Activated CD4-positive, alpha-beta T cell treated with anti-CD3 and anti-CD28 coated beads, Interleukin-2, amount 50 U/mL, for 4 hours (primary cell): Measurements from ENCODE around the gene STRN3.
"Not testable (repeated sequence)": the region's sequence is repeated elsewhere in the genome, so short reads cannot be mapped to it uniquely, and the experiment has no call there.

Experiments
- DNase-seq, 2 experiments: peaks; one replicate each; pipeline ENCODE4 v3.0.0-alpha.2; 2020

Gene STRN3

DNA sequence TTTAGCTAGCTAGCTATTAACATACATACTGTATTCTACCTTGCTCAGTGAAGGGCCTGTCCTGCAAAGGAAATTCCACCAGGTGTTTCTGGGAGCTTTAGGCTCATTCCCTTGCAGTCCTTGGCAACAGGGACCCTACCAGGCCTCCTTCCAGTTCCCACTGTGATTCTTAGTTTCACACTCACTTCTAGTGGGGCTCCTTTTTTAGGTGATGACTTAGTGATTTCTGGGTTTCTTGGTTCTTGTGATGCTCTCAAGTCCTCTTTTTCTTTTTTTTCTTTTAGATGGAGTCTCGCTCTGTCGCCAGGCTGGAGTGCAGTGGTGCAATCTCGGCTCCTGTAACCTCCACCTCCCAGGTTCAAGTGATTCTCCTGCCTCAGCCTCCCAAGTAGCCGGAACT lies 10.4 kb upstream of the STRN3 start:
- DNase-seq: no peak

DNA sequence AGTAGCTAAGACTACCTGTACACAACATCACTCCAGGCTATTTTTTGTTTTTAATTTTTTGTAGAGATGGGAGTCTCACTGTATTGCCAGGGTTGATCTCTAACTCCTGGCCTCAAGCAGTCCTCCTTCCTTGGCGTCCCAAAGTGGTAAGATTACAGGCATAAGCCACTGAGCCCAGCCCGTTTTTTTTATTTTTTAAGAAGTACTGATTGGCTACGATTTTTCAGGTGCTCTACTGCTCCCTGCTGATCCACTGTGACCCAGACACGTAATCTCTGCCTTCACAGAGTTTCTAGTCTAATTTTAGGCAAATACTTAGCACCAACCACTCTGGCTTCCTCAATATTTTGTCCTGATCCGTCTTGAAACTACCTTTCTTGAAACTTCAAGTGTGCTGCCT lies 4.3 kb upstream of the STRN3 start:
- no peak for DNase-seq

DNA sequence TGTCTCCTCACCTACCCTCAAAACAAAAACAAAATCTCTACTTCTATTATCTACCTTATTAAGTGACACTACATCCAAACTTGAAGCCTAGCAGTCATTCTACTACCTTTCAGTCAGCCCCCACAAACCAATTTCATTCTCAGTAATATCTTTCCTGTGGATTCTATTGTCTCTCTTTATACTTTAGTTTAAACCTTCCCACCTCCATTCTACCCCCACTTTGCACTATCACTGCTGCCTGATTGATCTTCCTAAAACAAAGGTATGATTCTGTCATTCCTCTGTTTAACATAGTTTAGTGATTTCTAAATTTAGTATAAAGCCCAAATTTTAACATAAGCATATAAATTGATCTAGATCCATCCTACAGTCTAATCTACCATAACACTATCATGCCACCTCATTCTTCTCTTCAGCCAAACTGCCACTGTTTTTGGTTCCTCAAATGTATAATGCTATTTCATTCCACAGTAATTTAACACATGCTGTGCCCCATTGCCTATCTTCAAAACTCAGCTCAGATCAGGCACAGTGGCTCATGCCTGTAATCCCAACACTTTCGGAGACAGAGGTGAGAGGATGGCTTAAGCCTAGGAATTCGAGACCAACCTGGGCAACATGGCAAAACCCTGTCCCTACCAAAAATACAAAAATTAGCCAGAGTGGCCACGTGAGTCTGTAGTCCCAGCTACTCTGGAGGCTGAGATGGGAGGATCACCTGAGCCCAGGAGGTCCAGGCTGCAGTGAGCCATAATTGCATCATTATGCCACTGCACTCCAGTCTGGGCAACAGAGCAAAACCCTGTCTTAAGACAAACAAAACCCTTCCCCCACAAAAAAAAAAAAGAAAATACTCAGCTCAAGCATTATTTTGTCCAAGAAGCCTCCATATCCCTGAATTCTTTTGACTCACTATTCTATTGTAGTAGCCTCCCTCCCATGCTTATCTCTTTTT lies 3.1 kb upstream of the STRN3 start:
- DNase-seq: no peak

DNA sequence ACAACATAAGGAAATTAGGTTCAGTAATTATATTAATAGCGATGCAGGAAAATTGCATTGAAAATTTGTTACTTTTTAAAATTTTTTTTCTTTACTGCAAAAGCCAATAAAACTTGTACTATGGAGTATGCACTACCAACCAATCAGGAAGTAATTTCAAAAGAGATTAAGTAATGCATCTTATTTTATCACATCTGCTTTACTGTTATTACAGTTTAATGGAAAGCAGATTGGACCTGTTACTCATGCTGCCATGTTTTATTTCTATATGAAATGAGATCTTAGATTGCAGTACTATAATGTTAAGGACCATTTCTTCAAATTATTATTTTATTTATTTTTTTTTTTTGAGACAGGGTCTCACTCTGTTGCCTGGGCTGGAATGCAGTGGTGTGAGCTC lies 1.7 kb upstream of the STRN3 start:
- no peak for DNase-seq

DNA sequence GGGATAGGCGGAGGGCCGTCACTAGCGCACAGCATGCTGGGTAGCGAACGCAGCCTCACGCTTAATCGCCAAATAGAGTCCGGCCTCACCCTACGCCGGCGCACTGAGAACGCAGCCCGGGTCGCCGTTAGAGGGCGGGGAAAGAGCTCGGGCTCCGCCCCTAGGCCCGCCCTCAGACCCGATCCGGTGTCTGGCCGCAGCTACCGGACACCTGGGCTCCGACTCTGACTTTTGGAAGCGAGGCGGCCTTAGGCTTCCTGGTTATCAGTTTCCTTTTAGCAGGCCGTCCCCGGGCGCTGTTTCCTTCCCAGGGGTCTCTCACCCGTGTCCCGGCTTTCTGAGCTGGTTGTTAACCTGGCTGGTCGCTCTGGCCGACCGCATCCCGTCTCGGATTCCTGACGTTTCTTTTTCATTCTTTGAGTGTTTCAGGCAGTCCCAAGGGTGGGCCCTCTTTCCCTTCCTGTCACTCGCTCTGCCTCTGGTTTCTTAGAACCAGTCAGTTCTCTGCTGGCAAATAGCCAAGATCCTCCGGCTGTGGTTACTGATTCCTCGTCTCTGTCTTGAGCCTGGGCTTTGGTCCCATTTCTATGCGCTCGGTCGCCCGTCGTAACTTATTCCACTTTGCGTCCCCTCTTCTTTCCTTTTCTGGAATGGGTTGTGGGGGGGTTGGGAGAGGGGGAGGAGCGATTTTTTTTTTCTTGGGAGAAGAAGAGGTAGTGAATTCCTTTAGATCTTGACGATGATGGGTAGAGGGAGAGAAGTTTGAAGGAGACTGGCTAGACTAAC lies 464 bp upstream of the STRN3 start:
- DNase-seq: peak; percentile 86 to 87

DNA sequence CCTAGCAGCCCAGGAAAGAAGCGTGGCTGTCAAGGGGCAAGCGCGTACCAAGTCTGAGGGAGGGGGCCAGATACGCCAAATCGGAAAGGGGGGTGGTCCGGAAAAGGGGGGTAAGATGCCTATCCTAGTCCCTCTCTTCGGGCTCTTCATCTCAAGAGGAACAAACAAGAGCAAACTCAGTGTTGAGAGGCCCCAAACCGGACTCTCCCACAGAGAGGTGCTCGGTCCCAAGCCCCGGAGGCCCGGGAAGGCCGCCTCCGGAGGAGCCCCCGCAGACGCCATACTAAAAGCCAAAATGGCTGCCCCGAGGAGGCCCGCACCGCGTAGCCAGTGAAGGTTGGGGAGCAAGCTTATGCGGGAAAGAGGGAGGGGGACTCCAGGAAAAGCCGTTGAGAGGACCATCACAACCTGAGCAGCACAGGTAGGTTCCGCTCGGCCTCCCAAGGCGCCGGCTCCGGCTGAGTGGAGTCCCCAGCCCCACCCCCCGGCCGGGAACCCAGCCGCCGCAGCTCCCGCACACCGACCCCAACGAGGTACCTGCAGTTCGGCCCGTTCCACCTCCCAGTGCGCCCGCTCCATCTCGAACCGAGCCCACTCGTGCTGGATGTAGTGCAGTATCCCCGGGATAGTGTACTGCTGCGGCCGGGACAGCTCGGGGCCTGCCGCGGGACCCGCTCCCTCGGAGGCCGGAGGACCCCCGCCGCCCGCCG lies 657 bp downstream of the STRN3 start, which contains the start of gene AP4S1:
TSS of gene AP4S1 (plus strand) at position 283 of the 710 bp plus-strand sequence. CDS start 40,548 bp downstream, outside the sequence.
- DNase-seq: peak; percentile 28 to 29

DNA sequence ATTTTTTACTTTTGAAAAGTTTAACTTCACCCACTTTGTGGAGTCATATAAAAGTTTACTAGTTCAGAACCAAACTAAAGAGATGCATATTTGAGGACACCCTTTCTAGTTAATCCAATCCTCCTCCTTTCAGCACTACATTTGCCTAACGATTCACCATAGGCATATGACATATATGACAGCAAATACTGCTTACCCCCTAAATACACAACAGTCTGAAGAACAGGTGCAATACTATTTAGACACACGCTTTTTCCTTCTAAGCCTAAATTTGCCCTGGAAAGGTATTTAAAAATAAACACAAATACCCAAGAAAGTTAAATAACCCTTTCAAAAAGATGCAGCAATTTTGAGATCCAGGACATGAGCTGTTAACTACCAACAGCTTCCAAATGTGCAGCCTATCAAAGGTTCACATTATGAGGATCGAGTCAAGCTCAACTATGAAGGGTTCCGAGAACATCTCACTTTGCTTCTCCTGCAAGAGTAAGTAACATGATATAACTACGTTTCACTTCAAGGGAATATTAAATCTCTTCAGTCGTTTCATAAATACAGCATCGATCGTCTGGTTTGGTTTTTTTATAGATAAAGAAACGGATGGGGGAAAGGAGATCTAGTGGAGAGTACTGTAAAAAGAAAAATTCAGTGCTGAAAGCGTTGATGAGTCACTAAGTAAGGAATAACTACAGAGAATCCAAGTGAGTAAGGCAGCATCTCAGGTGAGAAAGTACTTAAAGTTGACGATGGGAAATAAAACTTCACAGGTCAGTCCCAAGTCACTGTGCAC lies 1.4 kb downstream of the STRN3 start:
- no peak for DNase-seq

DNA sequence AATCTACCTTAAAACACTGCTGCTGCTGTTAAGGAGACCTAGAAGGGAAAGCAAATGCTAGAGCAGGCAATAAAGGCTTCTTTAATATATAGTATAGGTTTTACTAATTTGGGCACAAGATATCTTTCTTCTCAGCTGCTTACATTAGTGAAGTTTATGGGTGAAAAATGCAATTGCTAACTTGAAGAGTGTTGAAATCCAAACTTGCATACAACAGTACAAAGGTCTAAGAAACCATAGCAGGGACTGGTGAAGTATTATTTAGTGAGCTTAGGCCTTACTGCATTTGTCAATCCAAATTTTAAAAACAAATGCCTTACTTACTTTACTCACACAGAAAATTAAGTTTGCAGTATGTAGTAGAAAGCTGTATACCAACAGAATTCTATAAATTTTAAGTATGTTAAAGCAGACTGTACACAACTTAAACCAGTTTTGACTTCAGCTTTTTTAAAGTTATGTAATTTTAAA lies 2.1 kb downstream of the STRN3 start:
- no peak for DNase-seq

DNA sequence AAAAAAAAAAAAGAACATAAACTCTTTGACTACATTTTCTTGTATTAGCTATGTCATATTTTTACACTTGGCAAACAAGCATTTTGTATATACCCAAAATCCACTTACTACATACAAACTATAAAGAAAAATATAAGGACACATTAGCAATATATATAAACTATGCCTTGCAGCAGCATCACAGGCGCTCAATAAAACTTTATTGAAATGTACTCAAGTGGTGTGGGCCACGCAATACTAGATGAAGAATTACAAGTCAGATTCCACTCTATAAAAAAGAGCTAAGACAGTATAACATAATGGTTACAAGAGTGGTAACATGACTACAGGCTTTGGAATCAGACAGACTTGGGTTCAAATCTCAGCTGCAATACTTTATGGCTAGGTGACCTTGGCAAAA lies 3.8 kb downstream of the STRN3 start:
- no peak for DNase-seq

DNA sequence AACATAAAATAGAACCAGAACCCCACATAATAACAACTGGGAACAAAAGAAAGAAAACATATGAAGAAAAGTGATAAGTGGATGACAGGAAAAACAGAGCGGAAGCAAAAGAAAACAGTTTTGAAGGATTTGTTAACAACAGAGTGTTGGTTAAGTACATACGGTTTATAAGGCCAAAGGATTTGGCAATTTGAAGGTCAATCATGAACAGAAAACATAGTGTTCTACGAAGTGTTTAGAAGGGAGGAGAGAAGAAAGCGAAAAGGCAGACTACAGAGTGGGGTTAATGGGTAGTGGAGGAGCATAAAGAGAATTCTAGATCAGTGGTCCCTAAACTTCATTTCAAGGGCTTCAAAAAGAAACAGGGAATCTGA lies 4.6 kb downstream of the STRN3 start:
- no peak for DNase-seq

DNA sequence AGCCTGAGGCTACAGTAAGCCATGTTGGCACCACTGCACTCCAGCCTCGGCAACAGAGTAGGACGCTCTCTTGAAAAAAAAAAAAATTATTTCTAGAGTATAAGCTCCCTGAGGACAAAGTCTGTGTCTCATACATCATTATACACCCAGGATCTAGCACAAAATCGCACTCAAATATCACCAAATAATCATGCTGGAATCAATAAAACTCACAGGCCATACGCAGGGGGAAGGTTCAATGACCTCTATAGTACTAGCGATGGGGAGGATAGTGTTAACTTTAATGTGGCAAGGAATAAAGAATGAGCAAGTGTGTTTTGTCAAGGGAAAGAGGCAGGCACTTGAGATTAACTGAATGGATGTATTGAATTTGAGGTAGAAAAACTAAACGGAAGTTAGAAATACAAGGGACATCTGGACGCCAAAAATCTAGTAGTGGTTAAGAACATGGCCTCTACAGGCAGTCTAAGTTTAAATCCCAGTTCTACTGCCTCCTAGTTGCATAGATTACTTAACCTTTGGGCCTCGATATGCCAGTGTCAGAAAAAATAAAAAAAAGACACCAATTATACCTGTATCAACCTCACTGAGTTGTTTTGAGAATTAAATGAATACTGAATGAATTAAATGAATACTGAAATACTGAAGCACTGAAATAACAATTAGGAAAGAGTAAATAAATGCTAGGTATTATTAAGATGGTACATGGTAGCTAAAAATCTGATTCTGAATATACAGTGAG lies 5.2 kb downstream of the STRN3 start:
- no peak for DNase-seq

DNA sequence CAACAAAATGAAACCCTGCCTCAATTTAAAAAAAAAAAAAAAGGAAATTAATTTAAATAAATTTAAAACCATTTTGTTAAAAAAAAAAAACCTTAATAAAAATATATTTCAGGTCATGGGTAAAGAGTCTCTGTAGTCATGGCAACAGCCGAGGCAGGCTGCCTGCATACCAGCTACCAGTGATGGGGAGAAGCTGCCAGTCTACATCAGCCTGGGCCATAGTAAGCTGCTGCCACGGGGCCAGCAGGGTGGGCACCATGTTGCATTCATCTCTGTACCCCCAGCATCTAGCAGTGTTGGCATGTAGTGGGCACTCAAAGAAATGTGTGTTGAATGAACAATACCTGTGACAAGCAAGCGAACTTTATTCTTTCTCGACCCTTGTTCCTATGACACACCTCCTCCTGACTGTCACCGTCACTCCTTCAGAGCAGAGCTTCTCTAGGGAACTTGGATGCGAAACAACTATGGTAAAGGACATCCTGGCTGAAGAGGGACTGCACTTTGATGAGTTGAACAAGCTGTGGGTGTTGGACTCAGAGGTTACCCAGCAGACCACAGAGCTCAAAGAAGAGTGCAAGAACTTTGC lies 8.0 kb downstream of the STRN3 start:
- no peak for DNase-seq

DNA sequence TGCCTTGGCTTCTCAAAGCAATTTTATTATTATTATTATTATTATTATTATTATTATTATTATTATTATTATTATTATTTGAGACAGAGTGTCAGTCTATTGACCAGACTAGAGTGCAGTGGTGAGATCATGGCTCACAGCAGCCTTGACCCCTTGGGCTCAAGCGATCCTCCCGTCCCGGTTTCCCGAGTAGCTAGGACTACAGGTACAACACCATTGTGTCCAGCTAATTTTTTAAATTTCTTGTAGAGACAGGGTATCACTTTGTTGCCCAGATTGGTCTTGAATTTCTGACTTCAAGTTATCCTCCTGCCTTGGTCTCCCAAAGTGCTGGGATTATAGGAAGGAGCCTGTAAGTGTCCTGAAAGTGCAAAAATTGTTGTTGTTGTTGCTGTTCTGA lies 12.3 kb downstream of the STRN3 start:
- DNase-seq: no peak

DNA sequence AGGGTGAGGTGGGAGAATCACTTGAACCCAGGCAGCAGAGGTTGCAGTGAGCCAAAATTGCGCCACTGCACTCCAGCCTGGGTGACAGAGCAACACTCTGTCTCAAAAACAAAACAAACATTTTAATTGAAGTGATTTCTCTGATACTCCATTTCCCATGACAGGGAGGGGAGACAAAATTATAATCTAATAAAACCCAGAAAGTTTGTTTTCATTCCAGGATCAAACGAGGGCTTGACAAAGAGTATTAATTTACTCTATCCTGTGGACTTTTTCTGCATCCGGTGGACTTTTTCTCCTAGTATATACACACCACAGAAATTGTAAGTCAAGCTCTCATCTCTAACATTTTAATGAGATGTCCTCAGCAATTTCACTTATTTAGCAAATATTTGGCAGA lies 15.2 kb downstream of the STRN3 start:
- DNase-seq: no peak

DNA sequence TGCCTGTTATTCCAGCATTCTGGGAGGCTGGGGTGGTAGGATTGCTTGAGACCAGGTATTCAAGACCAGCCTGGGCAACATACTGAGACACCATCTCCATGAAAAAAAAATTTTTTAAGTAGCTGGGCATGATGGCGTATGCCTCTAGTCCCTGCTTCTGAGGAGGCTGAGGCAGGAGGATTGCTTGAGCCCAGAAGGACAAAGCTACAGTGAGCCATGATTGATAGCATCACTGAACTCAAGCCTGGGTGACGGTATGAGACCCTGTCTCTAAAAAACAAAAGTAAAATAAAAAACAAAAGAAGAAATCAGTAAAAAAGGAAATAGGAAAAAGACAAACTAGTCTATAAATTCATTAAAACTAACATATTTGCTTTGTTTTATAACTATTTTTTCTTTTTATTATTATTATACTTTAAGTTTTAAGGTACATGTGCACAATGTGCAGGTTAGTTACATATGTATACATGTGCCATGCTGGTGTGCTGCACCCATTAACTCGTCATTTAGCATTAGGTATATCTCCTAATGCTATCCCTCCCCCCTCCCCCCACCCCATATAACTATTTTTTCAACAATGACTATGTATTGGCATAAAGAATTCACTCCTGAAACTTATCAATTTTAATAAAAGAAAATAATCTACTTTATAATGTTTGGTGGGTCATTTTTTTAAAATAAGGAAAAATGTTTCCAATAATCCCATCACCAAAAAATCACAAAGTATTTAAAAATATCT lies 16.2 kb downstream of the STRN3 start:
- no peak for DNase-seq

DNA sequence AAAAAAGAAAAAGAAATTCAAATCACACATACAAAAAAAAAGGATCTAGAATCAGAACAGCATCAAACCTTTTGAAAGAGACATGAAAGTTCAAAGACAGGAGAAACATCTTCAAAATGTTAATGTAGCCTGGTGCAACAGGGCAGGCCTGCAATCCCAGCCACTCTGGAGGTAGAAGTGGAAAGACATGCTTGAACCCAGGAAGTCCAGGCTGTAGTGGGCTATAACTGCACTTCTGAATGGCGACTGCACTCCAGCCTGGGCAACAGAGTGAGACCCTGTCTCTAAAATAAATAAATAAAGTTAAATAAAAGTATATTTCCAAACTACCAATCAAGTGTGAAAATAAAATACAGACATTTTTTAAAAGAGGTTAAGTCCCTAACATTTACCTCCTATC lies 19.5 kb downstream of the STRN3 start:
- no peak for DNase-seq

DNA sequence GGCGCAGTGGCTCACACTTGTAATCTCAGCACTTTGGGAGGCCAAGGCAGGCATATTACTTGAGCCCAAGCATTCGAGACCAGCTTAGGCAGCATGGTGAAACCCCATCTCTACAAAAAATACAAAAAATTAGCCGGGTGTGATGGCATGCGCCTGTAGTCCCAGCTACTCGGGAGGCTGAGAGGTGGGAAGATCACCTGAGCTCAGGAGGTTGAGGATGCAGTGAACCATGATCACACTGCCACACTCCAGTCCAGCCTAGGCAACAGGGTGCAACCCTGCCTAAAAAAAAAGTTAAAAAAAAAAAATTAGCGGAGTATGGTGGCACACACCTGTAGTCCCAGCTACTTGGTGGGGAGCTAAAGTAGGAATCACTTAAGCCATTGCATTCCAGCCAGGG lies 22.2 kb downstream of the STRN3 start:
- not testable (repeated sequence) for DNase-seq

DNA sequence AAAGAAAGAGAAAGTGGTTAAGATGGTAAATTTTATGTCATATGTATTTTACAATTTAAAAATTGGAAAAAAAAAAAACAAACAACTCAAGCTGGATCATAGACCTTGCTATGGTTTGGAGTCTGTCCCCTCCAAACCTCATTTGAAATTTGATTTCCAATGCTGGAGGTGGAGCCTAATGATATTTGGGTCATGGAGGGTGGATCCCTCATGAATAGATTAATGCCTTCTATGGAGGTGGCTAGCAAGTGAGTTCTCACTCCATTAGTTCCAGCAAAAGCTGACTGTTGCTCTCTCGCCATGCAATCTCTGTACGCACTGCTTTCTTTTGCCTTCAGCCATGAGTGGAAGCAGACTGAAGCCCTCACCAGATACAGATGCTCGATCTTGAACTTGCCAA lies 22.9 kb downstream of the STRN3 start:
- DNase-seq: no peak

DNA sequence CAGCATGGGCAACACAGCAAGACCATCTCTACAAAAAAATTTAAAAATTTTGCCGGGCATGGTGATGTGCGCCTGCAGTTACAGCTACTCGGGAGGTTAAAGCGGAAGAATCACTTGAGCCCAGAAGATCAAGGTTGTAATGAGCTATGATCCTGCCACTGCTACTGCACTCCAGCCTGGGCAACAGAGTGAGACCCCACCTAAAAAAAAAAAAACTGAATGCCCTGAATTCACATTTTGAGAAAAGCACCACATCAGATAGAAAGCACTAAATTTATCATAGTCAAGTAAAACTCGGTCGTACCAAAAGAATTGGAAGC lies 24.9 kb downstream of the STRN3 start:
- DNase-seq: no peak

DNA sequence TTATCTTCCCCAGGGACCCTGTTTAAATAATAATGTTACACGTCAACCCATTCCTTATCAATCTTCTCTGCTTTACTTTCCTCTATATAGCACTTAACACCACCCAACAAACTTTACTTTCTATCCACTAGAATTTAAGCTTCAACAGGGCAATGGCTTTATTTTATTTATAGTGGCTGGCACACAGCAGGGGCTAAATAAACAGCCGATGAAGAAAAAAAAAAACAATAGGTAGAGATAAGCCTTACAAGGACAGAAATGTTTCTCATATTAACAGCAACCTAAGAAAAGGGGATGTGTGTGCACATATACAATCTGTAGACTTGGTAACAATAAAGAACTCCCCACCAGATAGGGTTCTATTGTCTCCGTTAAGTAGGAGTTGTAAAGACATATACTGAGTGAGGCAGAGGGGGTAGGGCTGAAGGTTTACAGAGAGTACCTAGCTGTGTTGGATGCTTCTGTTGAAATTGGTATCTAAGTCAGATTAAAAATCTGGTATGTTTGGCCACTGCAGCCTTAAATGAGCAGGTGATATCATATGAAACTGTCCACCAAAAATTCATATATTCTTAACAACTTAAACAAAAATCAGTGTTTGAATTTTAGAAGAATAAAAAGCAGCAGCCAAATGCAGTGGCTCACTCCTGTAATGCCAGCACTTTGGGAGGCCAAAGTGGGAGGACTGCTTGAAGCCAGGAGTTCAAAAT lies 25.4 kb downstream of the STRN3 start:
- DNase-seq: no peak
